ENCODE measurements around the gene KCNQ1. TPM values are rescaled to one million over a fixed set of nuclear protein-coding genes. Genes with fewer than 3 reads are reported as not detected.

Gene KCNQ1
- total and polyA plus RNA-seq, 2 donors (not counting 3 experiments of a cell fraction or from before 2014, with no cell fraction given) = 0.07 to 0.09 TPM

DNA sequence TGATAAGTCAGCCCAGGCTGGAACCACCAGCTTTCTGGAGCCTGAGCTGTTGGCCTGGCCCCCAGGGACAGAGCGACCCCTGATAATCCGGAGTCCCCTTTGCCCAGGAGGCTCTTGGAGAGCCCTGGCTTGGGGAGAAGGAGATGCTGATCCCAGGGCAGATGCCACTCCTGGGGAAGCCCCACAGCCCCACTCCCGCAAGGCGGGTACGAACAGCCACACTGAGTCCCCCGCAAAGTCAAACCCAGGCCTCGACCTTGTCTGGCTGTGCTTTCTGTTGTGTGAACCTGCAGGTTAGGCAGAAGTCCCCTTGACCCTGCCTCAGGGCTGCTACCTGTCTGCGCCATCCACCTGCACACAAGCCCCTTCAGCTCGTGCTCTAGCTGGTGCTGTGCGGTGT is 147.0 kb downstream of the KCNQ1 start:
- no peak overlapping the region for H3K4me3 ChIP-seq (replicated peaks in 1 of 3; ENCODE audit: insufficient read depth in 1 of 3, low read depth in 1 of 3, low read length in 3 of 3)
- POLR2A ChIA-PET = no interaction called here
- no peak for FAIRE-seq

More for the DNA sequence above, 147.0 kb downstream of the KCNQ1 start:
- H3K4me1 ChIP-seq (ENCODE audit: control insufficient read depth, extremely low read depth, insufficient read depth, low read length) = no peaks in the 10 kb centered on the region
- no peaks in the 10 kb centered on the region for H3K9me3 ChIP-seq (replicated peaks; ENCODE audit: control insufficient read depth, insufficient read depth, low read length)
- no peak for DNase-seq (ENCODE audit: low read depth, low spot score)
- CTCF ChIA-PET = no interaction called here
- no peak overlapping the region for H3K27ac ChIP-seq (ENCODE audit: insufficient read depth, low read depth, low read length)
- no peak overlapping the region for H3K4me2 ChIP-seq (ENCODE audit: insufficient read depth, low read length)
- dilution Hi-C loops (cut with MboI; ENCODE audit: extremely low pct_ligation_motif_present, low sequenced_read_pairs) = no loop called here
- H3K9ac ChIP-seq (replicated peaks; ENCODE audit: extremely low read depth, insufficient read depth, low read length) = no peak overlapping the region
- H2AFZ ChIP-seq (ENCODE audit: low read depth, low read length) = no peak overlapping the region
- BruUV-seq (replicated peaks) = no TSS peak
- intact Hi-C loops (cut with micrococcal nuclease) = no loop called here
- no peaks in the 10 kb centered on the region for H3K36me3 ChIP-seq (ENCODE audit: control insufficient read depth in 2 of 2, extremely low read depth in 1 of 2, insufficient read depth in 2 of 2, low read length in 2 of 2)
- H3K79me2 ChIP-seq (ENCODE audit: control insufficient read depth, insufficient read depth, low read length) = no peaks in the 10 kb centered on the region
- TF ChIP-seq POLR2AphosphoS5 (IDR thresholded peaks at IDR 0.05; ENCODE audit: insufficient read depth, low read depth, low read length) = no peak
- TF ChIP-seq EZH2 (IDR thresholded peaks at IDR 0.05; ENCODE audit: borderline replicate concordance, low read depth, low read length, severe bottlenecking) = no peak
- TF ChIP-seq, protein P1, sequence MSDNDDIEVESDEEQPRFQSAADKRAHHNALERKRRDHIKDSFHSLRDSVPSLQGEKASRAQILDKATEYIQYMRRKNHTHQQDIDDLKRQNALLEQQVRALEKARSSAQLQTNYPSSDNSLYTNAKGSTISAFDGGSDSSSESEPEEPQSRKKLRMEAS (IDR thresholded peaks at IDR 0.05; ENCODE audit: insufficient read depth, insufficient read length) = no peak
- no peak for TF ChIP-seq MYC (IDR thresholded peaks at IDR 0.05; ENCODE audit: low read depth, low read length)
- TF ChIP-seq FOS (IDR thresholded peaks at IDR 0.05; ENCODE audit: borderline replicate concordance, insufficient read depth, low read length) = no peak
- TF ChIP-seq GATA2 (IDR thresholded peaks at IDR 0.05; ENCODE audit: insufficient read depth, insufficient read length, low read depth, low read length) = no peak
- no peak for TF ChIP-seq JUN (IDR thresholded peaks at IDR 0.05; ENCODE audit: borderline replicate concordance, insufficient read depth, insufficient read length, low read depth)
- TF ChIP-seq, protein P2, sequence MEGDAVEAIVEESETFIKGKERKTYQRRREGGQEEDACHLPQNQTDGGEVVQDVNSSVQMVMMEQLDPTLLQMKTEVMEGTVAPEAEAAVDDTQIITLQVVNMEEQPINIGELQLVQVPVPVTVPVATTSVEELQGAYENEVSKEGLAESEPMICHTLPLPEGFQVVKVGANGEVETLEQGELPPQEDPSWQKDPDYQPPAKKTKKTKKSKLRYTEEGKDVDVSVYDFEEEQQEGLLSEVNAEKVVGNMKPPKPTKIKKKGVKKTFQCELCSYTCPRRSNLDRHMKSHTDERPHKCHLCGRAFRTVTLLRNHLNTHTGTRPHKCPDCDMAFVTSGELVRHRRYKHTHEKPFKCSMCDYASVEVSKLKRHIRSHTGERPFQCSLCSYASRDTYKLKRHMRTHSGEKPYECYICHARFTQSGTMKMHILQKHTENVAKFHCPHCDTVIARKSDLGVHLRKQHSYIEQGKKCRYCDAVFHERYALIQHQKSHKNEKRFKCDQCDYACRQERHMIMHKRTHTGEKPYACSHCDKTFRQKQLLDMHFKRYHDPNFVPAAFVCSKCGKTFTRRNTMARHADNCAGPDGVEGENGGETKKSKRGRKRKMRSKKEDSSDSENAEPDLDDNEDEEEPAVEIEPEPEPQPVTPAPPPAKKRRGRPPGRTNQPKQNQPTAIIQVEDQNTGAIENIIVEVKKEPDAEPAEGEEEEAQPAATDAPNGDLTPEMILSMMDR (IDR thresholded peaks at IDR 0.05; ENCODE audit: extremely low read depth in 1 of 2, insufficient read depth in 1 of 2, low read depth in 1 of 2, low read length in 2 of 2) = no peak
- no peak for TF ChIP-seq POLR2A (IDR thresholded peaks at IDR 0.05; ENCODE audit: low read depth, low read length)
- no peaks in the 10 kb centered on the region for H3K9me1 ChIP-seq (replicated peaks; ENCODE audit: control insufficient read depth, extremely low read depth, insufficient read depth, low read length)
- H3K27me3 ChIP-seq (ENCODE audit: control insufficient read depth in 2 of 2, insufficient read depth in 2 of 2, low read length in 2 of 2) = peaks cover 3 to 5% of the 10 kb centered on the region in 2 experiments
- H4K20me1 ChIP-seq (replicated peaks; ENCODE audit: control insufficient read depth, extremely low read depth, insufficient read depth, low read length) = no peaks in the 10 kb centered on the region
